Measurements from ENCODE around the gene HOXD3.

DNA sequence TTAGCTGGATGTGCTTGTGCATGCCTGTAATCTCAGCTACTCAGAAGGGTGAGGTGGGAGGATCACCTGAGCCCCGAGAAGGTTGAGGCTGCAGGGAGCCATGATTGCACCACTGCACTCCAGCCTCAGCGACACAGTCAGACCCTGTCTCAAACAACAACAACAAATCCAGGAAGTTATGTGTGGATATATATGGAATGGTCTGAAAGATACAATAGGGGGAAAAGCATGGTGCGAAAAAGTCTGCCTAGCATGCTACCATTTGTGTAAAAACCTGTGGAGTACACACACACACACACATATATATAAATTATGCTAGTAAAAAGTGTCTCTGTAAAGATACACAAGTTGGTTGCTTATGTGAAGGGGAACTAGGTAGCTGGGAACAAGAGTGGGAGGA is 24.4 kb downstream of the HOXD3 start:
- no peak for TF ChIP-seq CTCF (IDR thresholded peaks at IDR 0.05; ENCODE audit: low read depth, low read length, poor library complexity, severe bottlenecking)
- TF ChIP-seq EZH2phosphoT487 (IDR thresholded peaks at IDR 0.05; ENCODE audit: borderline replicate concordance, low read length) = no peak

Measured in DOHH2 (cell line).